H1 (cell line): Measurements from ENCODE around the gene XAB2. TPM values are rescaled to one million over a fixed set of nuclear protein-coding genes. Genes with fewer than 3 reads are reported as not detected.

ENCODE experiments used
- CTCF ChIA-PET: fragments of 300-600 bp; sonication (Branson Sonifier 250); formaldehyde crosslinking; loops from one replicate; lab custom pipeline; 2021; ENCODE audit not compliant: partially characterized antibody; lab: Charles Lee
- POLR2A ChIA-PET: fragments of 300-600 bp; sonication (Branson Sonifier 250); formaldehyde crosslinking; loops from one replicate; lab custom pipeline; 2021; ENCODE audit warnings: inconsistent platforms; ENCODE audit not compliant: partially characterized antibody; lab: Charles Lee
- DNase-seq, 2 experiments: peaks; one replicate each; pipeline versions ENCODE4 v3.0.0 to v3.0.0-alpha.2; 2010 to 2022; ENCODE audit warnings: low spot score in 2 of 2, low read depth in 1 of 2, mixed read lengths in 1 of 2
- FAIRE-seq: peaks from 2 replicates; lab custom pipeline; 2011; peaks lifted over from hg19 to GRCh38; lab: Jason Lieb, UNC
- H2AFZ ChIP-seq: 2 replicates; pipeline ENCODE4 v1.8.1; 2012; ENCODE audit warnings: low read length, inconsistent platforms
- H2AK5ac ChIP-seq: 2 replicates; pipeline ENCODE4 v1.6.1; 2013; ENCODE audit warnings: low read depth, low read length
- H2BK120ac ChIP-seq: replicated peaks from 2 replicates; pipeline ENCODE3; 2013; ENCODE audit warnings: low read depth, low read length, inconsistent platforms
- H2BK12ac ChIP-seq: 2 replicates; pipeline ENCODE4 v1.6.1; 2013; ENCODE audit warnings: low read depth, low read length
- H2BK15ac ChIP-seq: 2 replicates; pipeline ENCODE4 v1.6.1; 2013; ENCODE audit warnings: low read length
- H2BK20ac ChIP-seq: 2 replicates; pipeline ENCODE4 v1.6.1; 2013; ENCODE audit warnings: low read length
- H2BK5ac ChIP-seq: 2 replicates; pipeline ENCODE4 v1.6.1; 2013; ENCODE audit warnings: low read depth, low read length
- H3K14ac ChIP-seq: 2 replicates; pipeline ENCODE4 v1.6.1; 2013; ENCODE audit warnings: inconsistent platforms; ENCODE audit not compliant: insufficient read length
- H3K18ac ChIP-seq: 2 replicates; pipeline ENCODE4 v1.6.1; 2013; ENCODE audit warnings: low read length; ENCODE audit errors: extremely low read depth
- H3K23ac ChIP-seq: 2 replicates; pipeline ENCODE4 v1.6.1; 2013; ENCODE audit warnings: inconsistent platforms; ENCODE audit not compliant: insufficient read length
- H3K23me2 ChIP-seq: 2 replicates; pipeline ENCODE4 v1.6.1; 2013; ENCODE audit warnings: low read depth, low read length
- H3K27ac ChIP-seq: 2 replicates; pipeline ENCODE4 v1.6.1; 2011; ENCODE audit warnings: low read depth, low read length, inconsistent platforms
- H3K27me3 ChIP-seq, 4 experiments: replicated peaks in 1 of 4; 1 replicate in 1 of 4; 2 replicates in 3 of 4; pipeline versions ENCODE4 v1.6.1 to v1.8.1; 2011 to 2013; ENCODE audit warnings: low read length in 3 of 4, mild to moderate bottlenecking in 3 of 4, inconsistent platforms in 2 of 4, mixed read lengths in 2 of 4, moderate library complexity in 1 of 4; ENCODE audit not compliant: control insufficient read depth in 3 of 4, insufficient read depth in 3 of 4; ENCODE audit errors: extremely low read depth in 1 of 4
- H3K36me3 ChIP-seq, 4 experiments: 2 replicates each; pipeline versions ENCODE4 v1.6.1 to v1.8.1; 2011 to 2013; ENCODE audit warnings: mild to moderate bottlenecking in 4 of 4, low read length in 3 of 4, moderate library complexity in 2 of 4, control low read depth in 1 of 4, inconsistent platforms in 1 of 4; ENCODE audit not compliant: insufficient read depth in 4 of 4, control insufficient read depth in 2 of 4
- H3K4ac ChIP-seq: replicated peaks from 2 replicates; pipeline ENCODE3; 2013; ENCODE audit warnings: low read length, low read depth, mixed read lengths, inconsistent platforms; ENCODE audit not compliant: insufficient read length
- H3K4me1 ChIP-seq, 4 experiments: replicated peaks in 1 of 4; 1 replicate in 1 of 4; 2 replicates in 3 of 4; pipeline versions ENCODE4 v1.6.1 to v1.8.1; 2011 to 2013; ENCODE audit warnings: low read length in 3 of 4, inconsistent platforms in 2 of 4, mixed read lengths in 1 of 4; ENCODE audit not compliant: insufficient read depth in 4 of 4, control insufficient read depth in 3 of 4
- H3K4me2 ChIP-seq, 2 experiments: 2 replicates each; pipeline versions ENCODE4 v1.6.1 to v1.8.1; 2011 to 2013; ENCODE audit warnings: low read depth in 2 of 2, low read length in 2 of 2, control low read depth in 1 of 2, inconsistent platforms in 1 of 2, mild to moderate bottlenecking in 1 of 2; ENCODE audit not compliant: insufficient read depth in 1 of 2
- H3K4me3 ChIP-seq, 4 experiments: fragments of 200-600, 300-600 bp in 1 of 4; sonication (generic), shearing (Covaris generic), sonication (Bioruptor Twin) in 1 of 4; 2 replicates each; pipeline versions ENCODE4 v1.5.1 to v1.8.1; 2011 to 2016; ENCODE audit warnings: low read length in 4 of 4, low read depth in 3 of 4, control low read depth in 2 of 4, inconsistent platforms in 2 of 4, mild to moderate bottlenecking in 2 of 4, mixed read lengths in 1 of 4, moderate library complexity in 1 of 4; ENCODE audit not compliant: insufficient read depth in 2 of 4; ENCODE audit errors: extremely low read depth in 1 of 4
- H3K56ac ChIP-seq: replicated peaks from 2 replicates; pipeline ENCODE3; 2013; ENCODE audit warnings: low read depth, mild to moderate bottlenecking, mixed read lengths, low read length, inconsistent platforms; ENCODE audit not compliant: insufficient read length
- H3K79me1 ChIP-seq: 2 replicates; pipeline ENCODE4 v1.6.1; 2013; ENCODE audit warnings: low read depth, low read length, control low read depth
- H3K79me2 ChIP-seq, 2 experiments: 2 replicates each; pipeline versions ENCODE4 v1.6.1 to v1.8.1; 2012 to 2013; ENCODE audit warnings: low read length in 2 of 2, mild to moderate bottlenecking in 2 of 2, inconsistent platforms in 1 of 2; ENCODE audit not compliant: insufficient read depth in 2 of 2, control insufficient read depth in 1 of 2
- H3K9ac ChIP-seq, 4 experiments: replicated peaks in 1 of 4; 1 replicate in 1 of 4; 2 replicates in 3 of 4; pipeline versions ENCODE4 v1.6.1 to v1.8.1; 2011 to 2013; ENCODE audit warnings: low read depth in 3 of 4, low read length in 3 of 4, control low read depth in 2 of 4, mild to moderate bottlenecking in 2 of 4, moderate library complexity in 2 of 4, inconsistent platforms in 1 of 4; ENCODE audit errors: extremely low read depth in 1 of 4
- H3K9me3 ChIP-seq, 2 experiments: 2 replicates each; pipeline versions ENCODE4 v1.6.1 to v1.8.1; 2012 to 2013; ENCODE audit warnings: mild to moderate bottlenecking in 2 of 2, moderate library complexity in 2 of 2, control low read depth in 1 of 2, inconsistent platforms in 1 of 2, low read depth in 1 of 2, low read length in 1 of 2, mixed read lengths in 1 of 2; ENCODE audit not compliant: insufficient read depth in 2 of 2
- H4K20me1 ChIP-seq, 2 experiments: replicated peaks in 1 of 2; 2 replicates each; pipeline versions ENCODE3 to v1.8.1; 2011 to 2013; ENCODE audit warnings: inconsistent platforms in 2 of 2, low read length in 2 of 2, mild to moderate bottlenecking in 1 of 2; ENCODE audit not compliant: insufficient read depth in 2 of 2, control insufficient read depth in 1 of 2
- H4K5ac ChIP-seq: 2 replicates; pipeline ENCODE4 v1.6.1; 2013; ENCODE audit warnings: low read length, low read depth, mixed read lengths, inconsistent platforms; ENCODE audit not compliant: insufficient read length
- H4K8ac ChIP-seq: 2 replicates; pipeline ENCODE4 v1.8.0; 2013; ENCODE audit warnings: mild to moderate bottlenecking, moderate library complexity, low read length, inconsistent platforms; ENCODE audit not compliant: insufficient read depth; ENCODE audit errors: extremely low read depth
- H4K91ac ChIP-seq: replicated peaks from 2 replicates; pipeline ENCODE3; 2013; ENCODE audit warnings: low read length, mixed read lengths, inconsistent platforms; ENCODE audit not compliant: insufficient read length
- EGR1 ChIP-seq: IDR thresholded peaks from 2 replicates; pipeline ENCODE4 v1.6.1; 2011; ENCODE audit warnings: low read depth, low read length, borderline replicate concordance
- PHF8 ChIP-seq: fragments of 200-600 bp; sonication (generic); conservative IDR thresholded peaks from 2 replicates; pipeline ENCODE4 v1.7.1; 2012; ENCODE audit warnings: low read depth, mild to moderate bottlenecking, inconsistent platforms, low read length, moderate library complexity
- SP1 ChIP-seq: IDR thresholded peaks from 2 replicates; pipeline ENCODE4 v1.6.1; 2011; ENCODE audit warnings: low read depth, low read length
- WGBS, 2 experiments: shearing (Covaris generic) in 1 of 2; methylation state at CpG; one replicate each; pipeline versions ENCODE4 v1.1.6 to v1.1.7; 2013 to 2015; ENCODE audit warnings: low lambda C conversion rate in 2 of 2, mixed read lengths in 2 of 2, inconsistent platforms in 1 of 2, low coverage in 1 of 2, missing lambda C conversion rate in 1 of 2; ENCODE audit not compliant: insufficient replicate concordance in 2 of 2, insufficient coverage in 1 of 2, insufficient read length in 1 of 2; ENCODE audit errors: extremely low coverage in 1 of 2, missing lambda C conversion rate in 1 of 2; 5-methylcytosine and 5-hydroxymethylcytosine counted together
- polyA plus RNA-seq, 7 experiments: library from polyadenylated mRNA; depleted of rRNA in 3 of 7; stranded (reverse) in 5 of 7; unstranded in 2 of 7; fragments of >200 nt in 5 of 7; fragments of 200-250 nt in 2 of 7; gene quantifications; 1 replicate in 5 of 7; 2 replicates in 1 of 7; 4 replicates in 1 of 7; pipeline versions ENCODE4 v1.2.1 to v1.2.3, GENCODE V29; 2011 to 2013; ENCODE audit warnings: missing spikeins in 2 of 7, mixed read lengths in 2 of 7
- total RNA-seq: library from RNA; stranded (reverse); fragmentation: NEBNext Ultra II Directional; extraction: Animal tissue kit (Norgen Biotek cat#: 25700); gene quantifications from 2 replicates; pipeline ENCODE4 v1.2.1, GENCODE V29; 2021

The XAB2 gene
- total and polyA plus RNA-seq, 2 of the 8 experiments (the other 6 are each of a cell fraction or from before 2014, with no cell fraction given) = 48.2 to 49.4 TPM

- Histone ChIP-seq H2AK5ac (no peak overlapping the region), H3K4me3 (no peak overlapping the region), H4K91ac (no peak overlapping the region)
- no peak for TF ChIP-seq SP1
- no peak for TF ChIP-seq PHF8
- TF ChIP-seq EGR1 = peak; percentile 22; the same call in 1 of the 2 replicates
- TF ChIP-seq, all 59 proteins: peak for 1
- Histone ChIP-seq H3K9ac (no peak overlapping the region), H3K79me2 (no peaks in the 10 kb centered on the region), H4K8ac (no peak overlapping the region), H3K23me2 (no peaks in the 10 kb centered on the region; the same call in 1 of the 2 replicates), H2BK120ac (no peak overlapping the region), H2BK15ac (no peak overlapping the region), H2AFZ (no peak overlapping the region), H3K9me3 (no peaks in the 10 kb centered on the region), H3K79me1 (no peaks in the 10 kb centered on the region), H3K23ac (no peak overlapping the region), H3K14ac (no peak overlapping the region), H2BK20ac (no peak overlapping the region), H3K27me3 (no peaks in the 10 kb centered on the region), H3K18ac (no peak overlapping the region), H3K4ac (no peak overlapping the region), H2BK5ac (no peak overlapping the region), H4K5ac (no peak overlapping the region), H3K56ac (no peak overlapping the region), H3K27ac (no peak overlapping the region), H4K20me1 (no peaks in the 10 kb centered on the region), H2BK12ac (no peak overlapping the region), H3K36me3 (no peaks in the 10 kb centered on the region), H3K4me2 (peak overlapping the region in 1 of 2 experiments; percentile 7; a peak in 1 of 4 replicates), H3K4me1 (0 out of 7 replicates have a peak, but pooled peaks cover 0 to 4% (median 1%) of the 10 kb centered on the region in 4 experiments)
- FAIRE-seq (no peak), DNase-seq (no peak)
- 89% methylated on average over 7 of the region's 8 CpGs; no CpG with 5 or more reads in 1 of the 2 experiments for WGBS, 2 experiments
- ChIA-PET CTCF (interaction anchor here (2.5 kb wide), 1 partner anchor 15 kb away, joined by 8 read pairs; no protein-coding TSS in a partner anchor), POLR2A (interaction anchor here (1.1 to 1.7 kb wide), 2 partner anchors 43 to 56 kb away, joined by 3 read pairs; partner anchors contain the start of gene PCP2)
These were observed 39.1 kb downstream of the XAB2 start for GRCh38 chr19:7590256-7590655.
